ENCODE data around the gene MRGPRF.

The MRGPRF gene

GRCh38 chr11:68992743-68993255 is 20.2 kb downstream of the MRGPRF start:
- peaks cover 12% of the 10 kb centered on the region for H3K27me3 ChIP-seq (replicated peaks)
- no peaks in the 10 kb centered on the region for H3K36me3 ChIP-seq (replicated peaks)
- H3K4me3 ChIP-seq (ENCODE audit: low read depth, low read length) = no peak overlapping the region
- DNase-seq = no peak
- in situ Hi-C loops (cut with HindIII; ENCODE audit: low pct_ligation_motif_present, low sequenced_read_pairs) = no loop called here
- no peak overlapping the region for H3K27ac ChIP-seq
- TF ChIP-seq, protein P1, sequence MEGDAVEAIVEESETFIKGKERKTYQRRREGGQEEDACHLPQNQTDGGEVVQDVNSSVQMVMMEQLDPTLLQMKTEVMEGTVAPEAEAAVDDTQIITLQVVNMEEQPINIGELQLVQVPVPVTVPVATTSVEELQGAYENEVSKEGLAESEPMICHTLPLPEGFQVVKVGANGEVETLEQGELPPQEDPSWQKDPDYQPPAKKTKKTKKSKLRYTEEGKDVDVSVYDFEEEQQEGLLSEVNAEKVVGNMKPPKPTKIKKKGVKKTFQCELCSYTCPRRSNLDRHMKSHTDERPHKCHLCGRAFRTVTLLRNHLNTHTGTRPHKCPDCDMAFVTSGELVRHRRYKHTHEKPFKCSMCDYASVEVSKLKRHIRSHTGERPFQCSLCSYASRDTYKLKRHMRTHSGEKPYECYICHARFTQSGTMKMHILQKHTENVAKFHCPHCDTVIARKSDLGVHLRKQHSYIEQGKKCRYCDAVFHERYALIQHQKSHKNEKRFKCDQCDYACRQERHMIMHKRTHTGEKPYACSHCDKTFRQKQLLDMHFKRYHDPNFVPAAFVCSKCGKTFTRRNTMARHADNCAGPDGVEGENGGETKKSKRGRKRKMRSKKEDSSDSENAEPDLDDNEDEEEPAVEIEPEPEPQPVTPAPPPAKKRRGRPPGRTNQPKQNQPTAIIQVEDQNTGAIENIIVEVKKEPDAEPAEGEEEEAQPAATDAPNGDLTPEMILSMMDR (IDR thresholded peaks at IDR 0.05; ENCODE audit: low read depth, low read length, missing control alignments) = no peak

- Histone ChIP-seq H3K27ac (no peak overlapping the region), H3K36me3 (replicated peaks) (no peaks in the 10 kb centered on the region), H3K27me3 (replicated peaks) (peaks cover 12% of the 10 kb centered on the region), H3K4me3 (ENCODE audit: low read depth, low read length) (no peak overlapping the region)
- DNase-seq = no peak
- in situ Hi-C loops (cut with HindIII; ENCODE audit: low pct_ligation_motif_present, low sequenced_read_pairs) = no loop called here
- TF ChIP-seq, protein P1 (IDR thresholded peaks at IDR 0.05; ENCODE audit: low read depth, low read length, missing control alignments) = no peak
These were observed 21.9 kb downstream of the MRGPRF start for GRCh38 chr11:68990995-68991780.

DNA sequence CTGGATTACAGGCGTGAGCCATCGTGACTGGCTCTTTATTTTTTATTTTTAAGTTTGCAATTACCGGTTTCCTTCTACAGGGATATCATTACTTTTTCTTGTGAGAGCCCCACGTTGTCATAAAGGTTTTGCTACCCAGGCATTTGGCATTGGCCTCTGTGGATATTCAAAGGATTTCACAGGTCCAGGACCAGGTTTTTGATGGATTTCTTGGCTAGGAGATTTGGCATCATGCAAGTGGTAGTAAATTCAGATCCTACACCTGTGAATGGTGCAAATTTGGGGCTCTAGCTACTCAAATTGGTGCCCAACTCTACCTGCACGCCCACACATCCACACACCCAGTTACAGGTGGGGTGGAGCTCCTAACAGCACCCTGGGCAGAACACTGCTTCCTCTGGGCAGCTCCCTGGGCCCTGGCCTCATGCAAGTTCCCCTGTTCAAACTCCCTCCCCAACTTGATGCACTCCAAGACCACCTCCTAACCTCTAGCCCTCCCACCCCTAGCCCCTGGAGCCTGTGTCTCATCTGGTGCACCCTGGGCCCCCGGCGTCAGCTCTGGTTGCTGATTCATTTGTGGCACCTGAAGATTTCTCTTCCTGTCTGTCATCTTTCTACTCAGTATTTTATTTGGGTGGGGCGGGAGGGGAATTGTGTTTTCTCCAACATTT is 23.0 kb downstream of the MRGPRF start:
- in situ Hi-C loops (cut with HindIII; ENCODE audit: low pct_ligation_motif_present, low sequenced_read_pairs) = no loop called here
- DNase-seq = no peak
- H3K27me3 ChIP-seq (replicated peaks) = peaks cover 12% of the 10 kb centered on the region
- TF ChIP-seq, protein P1 (IDR thresholded peaks at IDR 0.05; ENCODE audit: low read depth, low read length, missing control alignments) = no peak
- no peak overlapping the region for H3K4me3 ChIP-seq (ENCODE audit: low read depth, low read length)
- no peaks in the 10 kb centered on the region for H3K36me3 ChIP-seq (replicated peaks)
- H3K27ac ChIP-seq = no peak overlapping the region

GRCh38 chr11:68988491-68988890 is 24.6 kb downstream of the MRGPRF start:
- DNase-seq = no peak
- H3K4me3 ChIP-seq (ENCODE audit: low read depth, low read length) = no peak overlapping the region
- H3K36me3 ChIP-seq (replicated peaks) = no peaks in the 10 kb centered on the region
- TF ChIP-seq, protein P1 (IDR thresholded peaks at IDR 0.05; ENCODE audit: low read depth, low read length, missing control alignments) = no peak
- peaks cover 8% of the 10 kb centered on the region for H3K27me3 ChIP-seq (replicated peaks)
- H3K27ac ChIP-seq = no peak overlapping the region
- in situ Hi-C loops (cut with HindIII; ENCODE audit: low pct_ligation_motif_present, low sequenced_read_pairs) = no loop called here

GRCh38 chr11:68987211-68987610 is 25.8 kb downstream of the MRGPRF start:
- H3K27me3 ChIP-seq (replicated peaks) = peaks cover 7% of the 10 kb centered on the region
- TF ChIP-seq, protein P1 (IDR thresholded peaks at IDR 0.05; ENCODE audit: low read depth, low read length, missing control alignments) = no peak
- no peak overlapping the region for H3K27ac ChIP-seq
- no peak for DNase-seq
- no peak overlapping the region for H3K4me3 ChIP-seq (ENCODE audit: low read depth, low read length)
- no peaks in the 10 kb centered on the region for H3K36me3 ChIP-seq (replicated peaks)
- in situ Hi-C loops (cut with HindIII; ENCODE audit: low pct_ligation_motif_present, low sequenced_read_pairs) = no loop called here

Measured in brain microvascular endothelial cell (primary cell).